NT2/D1 (cell line): ENCODE data around the gene PDE11A.

Experiments
- DNase-seq: peaks from one replicate; pipeline ENCODE4 v3.0.0-alpha.2; 2011; ENCODE audit warnings: low read depth, low spot score
- H3K27me3 ChIP-seq: 2 replicates; pipeline ENCODE4 v1.6.0; 2011; ENCODE audit warnings: mild to moderate bottlenecking; ENCODE audit not compliant: insufficient read length, insufficient read depth
- H3K36me3 ChIP-seq: 2 replicates; pipeline ENCODE4 v1.6.1; 2011; ENCODE audit warnings: mild to moderate bottlenecking, low read length, mixed read lengths; ENCODE audit not compliant: insufficient read depth, insufficient read length
- H3K4me1 ChIP-seq: 2 replicates; pipeline ENCODE4 v1.5.1; 2011; ENCODE audit not compliant: insufficient read depth, insufficient read length
- H3K4me3 ChIP-seq: 2 replicates; pipeline ENCODE4 v1.5.1; 2011; ENCODE audit warnings: low read depth; ENCODE audit not compliant: insufficient read length
- H3K9ac ChIP-seq: 2 replicates; pipeline ENCODE4 v1.6.0; 2011; ENCODE audit warnings: low read depth; ENCODE audit not compliant: insufficient read length
- H3K9me3 ChIP-seq: 2 replicates; pipeline ENCODE4 v1.5.1; 2011; ENCODE audit warnings: mild to moderate bottlenecking, low read length; ENCODE audit not compliant: insufficient read depth
- SUZ12 ChIP-seq: IDR thresholded peaks from 2 replicates; pipeline ENCODE4 v1.6.1; 2011; ENCODE audit not compliant: insufficient read length, insufficient read depth; ENCODE audit errors: extremely low read depth
- YY1 ChIP-seq: IDR thresholded peaks from 2 replicates; pipeline ENCODE4 v1.6.1; 2011; ENCODE audit not compliant: insufficient read length, insufficient read depth
- ZNF274 ChIP-seq: IDR thresholded peaks from 2 replicates; pipeline ENCODE4 v1.6.1; 2011; ENCODE audit warnings: mild to moderate bottlenecking, low read depth, low read length

Gene PDE11A

DNA sequence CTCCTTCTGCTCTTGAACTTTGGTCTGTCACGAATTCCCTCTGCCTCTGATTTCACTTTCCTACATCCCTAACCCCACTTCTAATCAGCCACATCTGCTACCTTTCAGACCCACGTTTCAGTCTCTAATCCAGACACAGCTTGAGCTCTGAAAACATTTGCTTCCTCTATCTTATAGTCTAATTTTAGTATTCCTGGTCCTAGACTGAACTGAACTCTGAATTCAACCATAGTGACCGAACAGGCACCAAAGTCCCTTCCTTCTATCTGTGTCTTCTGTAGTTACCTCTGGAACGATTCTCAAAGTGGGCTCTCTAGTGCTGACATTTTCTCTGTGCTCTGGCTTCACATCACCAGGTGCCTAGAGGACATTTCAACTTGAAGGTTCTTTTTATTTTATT, 156.2 kb downstream of the PDE11A start:
- Histone ChIP-seq H3K9me3 (no peaks in the 10 kb centered on the region), H3K36me3 (no peaks in the 10 kb centered on the region), H3K4me3 (no peak overlapping the region), H3K27me3 (no peaks in the 10 kb centered on the region), H3K4me1 (no peaks in the 10 kb centered on the region), H3K9ac (no peak overlapping the region)
- no peak for DNase-seq
- no peak for TF ChIP-seq ZNF274
- no peak for TF ChIP-seq SUZ12
- no peak for TF ChIP-seq YY1

DNA sequence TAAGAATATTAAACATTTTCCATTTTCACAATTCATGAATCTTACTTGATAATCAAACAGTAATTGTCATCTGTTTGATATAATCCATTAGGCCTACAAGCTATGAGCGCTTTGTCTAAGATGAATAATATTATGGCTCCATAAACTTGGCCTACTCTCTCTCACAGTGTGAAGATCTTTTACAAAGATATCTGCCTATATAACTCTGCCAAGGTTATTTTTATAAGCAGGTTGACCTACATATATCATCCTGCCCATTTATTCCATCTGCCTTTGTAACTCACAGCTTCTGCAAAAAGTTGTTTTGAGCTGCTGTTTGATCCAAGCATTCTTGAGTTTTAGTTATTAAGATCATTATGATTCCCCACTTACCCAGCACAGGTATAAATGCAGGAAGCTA, 158.3 kb downstream of the PDE11A start:
- Histone ChIP-seq H3K27me3 (no peaks in the 10 kb centered on the region), H3K4me1 (no peaks in the 10 kb centered on the region), H3K9me3 (no peaks in the 10 kb centered on the region), H3K36me3 (no peaks in the 10 kb centered on the region), H3K4me3 (no peak overlapping the region), H3K9ac (no peak overlapping the region)
- DNase-seq = no peak
- no peak for TF ChIP-seq SUZ12
- TF ChIP-seq YY1 = no peak
- no peak for TF ChIP-seq ZNF274

DNA sequence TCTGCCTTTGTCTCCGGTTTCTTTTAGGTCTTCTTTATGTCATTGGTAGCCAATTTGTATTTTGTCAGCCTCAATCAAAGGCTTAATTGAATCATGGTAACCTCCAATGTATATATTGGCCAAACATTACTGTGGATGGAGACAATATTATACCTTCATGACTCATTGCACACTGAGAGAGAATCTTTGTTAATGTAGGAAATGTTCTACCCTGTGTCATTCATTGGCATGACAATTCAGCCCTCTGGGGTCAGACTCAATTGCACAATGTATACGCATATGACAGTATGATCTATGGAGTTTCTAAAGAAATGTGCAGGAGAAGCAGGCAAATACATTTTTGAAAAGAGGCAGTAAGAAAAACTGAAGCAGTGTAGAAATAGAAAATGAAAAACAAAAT, 162.6 kb downstream of the PDE11A start:
- DNase-seq = no peak
- no peaks in the 10 kb centered on the region for H3K27me3 ChIP-seq
- no peak overlapping the region for H3K9ac ChIP-seq
- no peak overlapping the region for H3K4me3 ChIP-seq
- no peaks in the 10 kb centered on the region for H3K4me1 ChIP-seq
- TF ChIP-seq YY1 = no peak
- TF ChIP-seq SUZ12 = no peak
- TF ChIP-seq ZNF274 = no peak
- H3K9me3 ChIP-seq = no peaks in the 10 kb centered on the region
- no peaks in the 10 kb centered on the region for H3K36me3 ChIP-seq

DNA sequence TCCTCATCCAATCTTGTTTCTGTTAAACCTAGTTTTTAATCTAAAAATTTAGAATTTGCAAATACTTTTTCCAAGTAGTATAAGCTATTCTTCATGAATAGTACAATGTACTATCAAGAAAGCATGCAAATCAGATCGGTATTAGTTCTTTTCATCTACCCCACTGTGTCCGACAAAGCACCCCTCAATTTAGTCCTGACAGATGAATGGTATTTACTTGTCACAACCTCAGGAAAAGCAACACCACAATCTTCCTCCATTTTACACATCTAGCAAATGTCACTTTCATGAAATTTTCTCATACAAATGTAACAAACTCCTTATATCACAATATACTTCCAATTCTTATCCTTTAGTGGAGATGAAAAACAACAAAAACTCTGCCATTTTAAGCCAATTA, 163.8 kb downstream of the PDE11A start:
- DNase-seq = no peak
- Histone ChIP-seq H3K27me3 (no peaks in the 10 kb centered on the region), H3K9me3 (no peaks in the 10 kb centered on the region), H3K4me1 (no peaks in the 10 kb centered on the region), H3K4me3 (no peak overlapping the region), H3K9ac (no peak overlapping the region), H3K36me3 (no peaks in the 10 kb centered on the region)
- TF ChIP-seq YY1 (no peak), ZNF274 (no peak), SUZ12 (no peak)

DNA sequence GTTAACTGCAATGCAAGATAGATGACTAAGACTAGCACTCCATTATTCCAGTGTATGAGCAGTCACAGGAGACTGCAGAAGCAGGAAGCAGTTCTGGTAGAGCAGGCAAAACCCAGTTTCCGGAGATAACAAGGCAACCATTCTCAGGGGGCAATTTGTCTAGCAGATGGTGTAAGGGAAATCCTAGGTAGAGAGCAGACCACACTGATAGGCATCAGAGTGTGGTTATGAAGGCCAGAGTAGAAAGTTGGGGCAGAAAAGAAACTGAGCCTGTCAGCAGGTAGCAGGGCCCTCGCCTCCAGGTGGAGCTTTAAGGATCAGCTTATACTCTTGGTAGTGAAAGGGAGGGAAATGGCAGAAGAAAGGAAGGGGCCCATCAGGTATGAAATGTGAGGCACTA, 164.4 kb downstream of the PDE11A start:
- Histone ChIP-seq H3K27me3 (no peaks in the 10 kb centered on the region), H3K36me3 (no peaks in the 10 kb centered on the region), H3K9me3 (no peaks in the 10 kb centered on the region), H3K4me1 (no peaks in the 10 kb centered on the region), H3K4me3 (no peak overlapping the region), H3K9ac (no peak overlapping the region)
- no peak for TF ChIP-seq YY1
- no peak for TF ChIP-seq ZNF274
- no peak for TF ChIP-seq SUZ12
- no peak for DNase-seq

DNA sequence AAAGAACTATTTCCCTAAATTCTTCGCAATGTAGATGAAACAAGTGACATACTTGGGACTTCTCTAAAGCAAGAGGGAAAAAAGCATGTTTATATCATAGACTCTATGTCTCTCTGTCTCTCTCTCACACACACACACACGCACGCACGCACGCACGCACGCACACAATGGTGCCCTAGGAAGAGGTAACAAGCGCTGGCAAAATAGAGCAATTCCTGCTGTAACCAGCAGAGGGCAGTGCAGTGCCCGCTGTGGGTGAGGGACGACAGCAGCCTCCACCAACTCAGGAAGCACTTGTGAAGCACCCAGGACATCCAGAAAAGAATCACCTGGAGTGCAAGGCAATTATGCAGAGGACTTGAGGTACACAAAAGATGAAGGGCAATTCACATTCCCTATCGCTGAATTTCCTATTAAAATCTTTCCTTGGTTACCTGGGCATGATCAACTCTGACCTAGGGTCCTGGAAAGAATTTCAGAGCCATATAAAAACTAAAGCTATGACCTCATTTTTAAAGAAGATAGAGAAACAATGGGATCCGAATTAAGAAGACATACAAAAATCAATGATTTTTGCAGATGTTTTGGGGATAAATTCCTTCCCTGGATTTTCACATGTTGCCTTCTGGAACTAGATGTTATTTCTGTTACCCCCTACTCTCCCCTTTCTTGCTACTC, 166.4 kb downstream of the PDE11A start:
- no peaks in the 10 kb centered on the region for H3K4me1 ChIP-seq
- no peak for TF ChIP-seq YY1
- TF ChIP-seq SUZ12 = no peak
- TF ChIP-seq ZNF274 = no peak
- DNase-seq = peak; percentile 72
- no peak overlapping the region for H3K4me3 ChIP-seq
- H3K27me3 ChIP-seq = no peaks in the 10 kb centered on the region
- H3K9ac ChIP-seq = no peak overlapping the region
- no peaks in the 10 kb centered on the region for H3K36me3 ChIP-seq
- H3K9me3 ChIP-seq = no peaks in the 10 kb centered on the region

DNA sequence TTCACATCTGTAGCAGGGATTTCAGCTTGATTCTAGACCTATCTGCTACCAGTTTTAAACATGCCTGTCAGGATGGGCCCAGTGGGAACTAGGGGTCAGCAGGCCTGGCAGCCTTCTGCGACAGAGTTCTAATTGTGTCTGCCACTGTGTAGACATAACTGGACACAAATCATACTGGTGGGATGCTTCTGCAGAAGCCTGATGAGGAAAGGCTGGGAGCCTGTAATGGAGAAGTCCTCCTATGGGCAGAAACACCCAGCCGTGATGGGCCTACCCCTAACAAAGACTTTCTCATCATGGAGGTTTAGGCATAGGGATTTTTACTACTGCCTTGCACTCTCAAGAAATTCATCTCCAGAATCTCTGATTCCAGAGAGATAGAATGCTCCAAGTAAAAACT, 166.9 kb downstream of the PDE11A start:
- no peak overlapping the region for H3K4me3 ChIP-seq
- TF ChIP-seq ZNF274 = no peak
- no peak for TF ChIP-seq SUZ12
- TF ChIP-seq YY1 = no peak
- H3K4me1 ChIP-seq = no peaks in the 10 kb centered on the region
- H3K9me3 ChIP-seq = no peaks in the 10 kb centered on the region
- H3K27me3 ChIP-seq = no peaks in the 10 kb centered on the region
- H3K36me3 ChIP-seq = no peaks in the 10 kb centered on the region
- DNase-seq = no peak
- no peak overlapping the region for H3K9ac ChIP-seq
